ENCODE results near the gene DTNA.

The DTNA gene

DNA sequence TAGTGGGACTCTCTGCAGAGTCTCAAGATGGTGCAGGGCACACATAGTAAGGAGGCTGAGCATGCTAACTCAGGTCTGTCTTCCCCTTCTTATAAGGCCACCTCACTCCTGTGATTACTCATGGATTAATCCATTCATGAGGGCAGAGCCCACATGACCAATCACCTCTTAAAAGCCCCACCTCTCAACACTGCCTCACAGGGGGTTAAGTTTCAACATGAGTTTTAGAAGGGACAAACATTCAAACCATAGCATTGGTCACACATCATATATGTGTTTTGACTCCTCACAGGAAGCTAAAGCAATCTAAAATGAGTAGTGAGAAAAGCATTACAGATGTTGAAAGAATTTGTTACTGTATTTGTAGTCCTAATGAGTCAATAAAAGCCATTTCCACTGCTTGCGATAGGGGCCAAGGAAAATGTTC is 57.5 kb downstream of the DTNA start:
- in situ Hi-C loops (cut with MboI; ENCODE audit: low sequenced_read_pairs): no loop called here

DNA sequence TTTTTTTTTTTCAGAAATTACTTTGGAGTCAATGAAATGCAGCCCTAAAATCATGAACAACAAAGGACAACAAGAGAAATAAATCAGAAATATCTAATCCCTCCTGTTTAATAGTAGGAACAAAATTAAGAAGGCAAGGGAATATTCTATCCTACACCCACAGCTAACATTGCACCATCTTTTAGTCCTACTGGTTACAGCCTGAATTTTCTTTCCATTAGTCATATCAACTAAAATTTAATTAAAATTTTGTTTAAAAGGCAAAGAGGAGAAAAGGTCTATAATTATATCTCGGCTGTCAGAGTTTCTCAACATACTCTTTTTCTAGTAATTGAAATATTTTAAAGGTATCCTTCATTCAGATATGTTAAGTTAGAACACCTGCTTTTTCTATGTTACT is 61.9 kb downstream of the DTNA start:
- in situ Hi-C loops (cut with MboI; ENCODE audit: low sequenced_read_pairs): no loop called here

DNA sequence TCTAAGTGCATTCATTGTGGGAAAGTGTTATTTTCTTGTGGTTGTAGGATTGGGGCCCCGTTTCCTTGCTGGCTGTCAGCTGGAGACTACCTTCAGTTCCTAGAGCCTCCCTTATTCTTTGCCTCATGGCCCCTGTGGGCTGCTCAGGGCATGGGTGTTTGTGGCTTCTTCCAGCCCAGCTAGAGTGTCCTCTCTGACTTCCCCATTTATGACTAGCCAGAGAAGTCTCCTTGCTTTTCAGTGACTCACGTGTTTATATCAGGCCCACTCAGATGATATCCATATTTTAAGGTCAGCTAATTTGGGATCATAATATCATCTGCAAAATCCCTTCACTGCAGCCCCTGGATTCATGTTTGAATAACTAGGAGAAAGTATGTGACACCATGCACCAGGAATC is 62.8 kb downstream of the DTNA start:
- in situ Hi-C loops (cut with MboI; ENCODE audit: low sequenced_read_pairs): no loop called here

DNA sequence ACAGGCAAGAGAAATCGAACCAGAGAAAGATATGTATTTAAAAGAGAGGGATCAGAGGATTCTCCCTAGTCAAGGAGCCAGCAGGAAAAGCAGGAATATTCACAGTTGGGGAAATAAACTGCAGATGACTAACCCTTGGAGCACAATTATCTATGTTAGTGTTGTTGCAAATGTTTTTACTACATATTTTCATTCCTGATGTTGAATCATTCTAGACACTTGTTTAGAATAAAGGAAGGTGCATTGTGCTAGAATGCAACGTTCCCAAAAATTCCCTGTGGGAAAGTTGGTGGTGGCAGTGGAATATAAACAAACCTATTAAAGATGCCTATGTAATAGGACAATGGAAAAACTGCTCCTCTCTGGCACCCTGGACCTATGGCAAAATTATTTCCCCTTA is 63.3 kb downstream of the DTNA start:
- in situ Hi-C loops (cut with MboI; ENCODE audit: low sequenced_read_pairs): no loop called here

- in situ Hi-C loops (cut with MboI; ENCODE audit: low sequenced_read_pairs): no loop called here
Observed at GRCh38 chr18:34773961-34774766, 64.1 kb downstream of the DTNA start.

DNA sequence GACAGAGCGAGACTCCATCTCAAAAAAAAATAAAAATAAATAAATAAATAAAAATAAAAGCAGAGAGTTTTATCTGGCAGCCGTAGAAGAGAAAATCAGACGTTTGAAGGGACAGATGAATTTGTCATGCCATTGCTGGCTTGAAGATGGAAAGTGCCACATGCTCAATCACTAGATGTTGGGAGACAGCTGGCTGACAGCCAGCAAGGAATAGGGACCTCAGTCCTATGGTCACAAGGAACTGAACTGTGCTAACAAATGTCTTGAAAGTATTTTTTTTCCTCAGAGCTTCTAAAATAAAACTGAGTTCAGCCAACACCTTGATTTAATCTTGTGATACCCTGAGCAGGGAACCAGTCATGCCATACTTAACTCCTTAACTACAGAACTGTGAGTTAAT is 65.4 kb downstream of the DTNA start:
- in situ Hi-C loops (cut with MboI; ENCODE audit: low sequenced_read_pairs): no loop called here

- in situ Hi-C loops (cut with MboI; ENCODE audit: low sequenced_read_pairs): no loop called here
Observed at GRCh38 chr18:34779112-34779511, 69.0 kb downstream of the DTNA start.

- in situ Hi-C loops (cut with MboI; ENCODE audit: low sequenced_read_pairs): no loop called here
Observed at GRCh38 chr18:34780856-34781255, 70.8 kb downstream of the DTNA start.

DNA sequence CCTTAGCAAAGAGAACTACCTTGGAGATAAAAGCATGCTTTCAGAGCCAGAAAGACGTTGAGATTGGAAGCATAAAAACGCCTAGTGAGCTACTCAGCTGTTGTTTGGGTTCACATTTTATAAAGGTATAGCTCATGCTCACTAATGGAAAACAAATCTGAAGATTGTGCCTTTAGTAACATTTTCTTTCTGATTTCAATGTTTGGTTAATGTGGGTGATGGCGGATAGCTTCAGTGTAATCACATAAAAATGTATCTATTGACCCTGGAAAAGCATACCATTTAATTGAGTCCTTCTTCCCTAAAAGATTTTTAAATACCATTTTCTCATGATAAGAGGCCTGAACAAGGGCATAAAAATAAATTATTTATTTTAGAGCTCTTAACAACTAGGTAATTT is 73.4 kb downstream of the DTNA start:
- in situ Hi-C loops (cut with MboI; ENCODE audit: low sequenced_read_pairs): no loop called here

GRCh38 chr18:34786162-34786741 is 76.2 kb downstream of the DTNA start:
- in situ Hi-C loops (cut with MboI; ENCODE audit: low sequenced_read_pairs): no loop called here

DNA sequence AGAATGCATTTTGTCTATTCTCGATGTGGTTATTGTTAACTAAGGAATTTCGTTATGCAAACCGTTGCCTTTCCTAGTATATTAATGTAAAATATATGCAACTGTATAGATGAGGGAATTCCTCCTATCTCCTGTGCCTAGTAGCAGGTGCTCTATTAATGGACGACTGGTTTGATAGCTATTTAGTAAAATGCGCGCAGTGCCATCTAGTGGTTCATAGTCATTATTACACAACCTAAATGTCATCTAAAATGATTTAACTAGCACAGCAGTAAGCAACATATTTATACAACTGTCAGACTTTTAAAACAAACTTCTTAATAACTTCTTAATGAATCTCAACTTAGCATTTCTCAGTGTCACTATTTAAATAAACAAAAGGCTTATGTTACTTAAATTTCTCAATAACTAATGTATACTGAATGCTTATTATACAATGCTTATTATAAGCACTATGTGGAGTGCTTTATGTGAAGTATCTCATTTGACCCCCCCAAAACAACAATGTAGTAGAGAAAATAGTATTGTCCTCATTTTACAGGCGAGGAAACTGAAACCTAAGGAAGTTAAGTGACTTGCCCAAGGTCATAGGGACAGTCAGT is 77.9 kb downstream of the DTNA start:
- in situ Hi-C loops (cut with MboI; ENCODE audit: low sequenced_read_pairs): no loop called here

DNA sequence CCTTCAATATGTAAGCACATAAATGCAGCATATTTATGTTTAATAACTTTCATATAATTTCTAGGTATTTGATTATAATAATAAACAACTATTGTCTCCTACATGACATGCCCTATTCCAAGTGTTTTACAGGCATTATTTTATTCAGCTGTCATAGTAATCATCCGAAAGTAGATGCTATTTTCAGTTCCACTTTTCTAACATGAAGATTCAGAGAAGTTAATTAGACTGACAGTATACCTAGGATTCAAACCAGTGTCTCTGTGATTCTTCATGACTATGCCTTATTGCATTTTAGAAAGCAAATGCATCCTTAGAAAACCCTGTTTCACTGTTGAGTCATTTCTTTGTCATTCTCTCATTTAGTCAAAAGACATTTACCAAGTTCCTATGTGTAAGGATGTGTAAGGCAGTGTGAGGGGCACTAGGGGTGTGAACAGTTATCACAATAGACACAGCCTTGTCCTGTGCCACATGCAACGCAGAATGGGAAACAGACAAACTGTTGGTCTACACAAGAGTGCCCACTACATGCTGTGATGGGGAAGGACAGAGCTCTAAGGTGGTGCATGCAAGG is 79.8 kb downstream of the DTNA start:
- in situ Hi-C loops (cut with MboI; ENCODE audit: low sequenced_read_pairs): no loop called here

DNA sequence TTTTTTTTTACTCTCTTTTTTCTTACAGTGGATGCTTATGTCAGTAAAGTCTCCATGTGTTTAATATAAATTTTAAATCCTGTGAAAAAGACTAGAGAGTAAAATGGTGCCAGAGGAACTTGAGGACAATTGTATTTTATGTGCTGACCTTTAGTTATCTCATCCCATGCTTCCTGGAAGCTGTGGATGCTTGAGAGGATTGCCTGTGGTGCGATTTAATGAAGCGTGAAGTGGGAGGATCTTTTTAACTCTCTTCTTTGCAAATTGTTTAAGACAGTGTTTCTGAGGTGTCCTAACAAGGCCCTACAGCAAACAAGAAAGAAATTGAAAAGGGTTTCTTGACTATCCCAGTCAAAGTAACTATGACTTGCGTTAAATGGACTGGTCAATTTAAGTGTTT is 84.2 kb downstream of the DTNA start:
- in situ Hi-C loops (cut with MboI; ENCODE audit: low sequenced_read_pairs): no loop called here

GRCh38 chr18:34795070-34795732 is 85.1 kb downstream of the DTNA start:
- in situ Hi-C loops (cut with MboI; ENCODE audit: low sequenced_read_pairs): no loop called here

- in situ Hi-C loops (cut with MboI; ENCODE audit: low sequenced_read_pairs): no loop called here
Observed at GRCh38 chr18:34796035-34796657, 86.0 kb downstream of the DTNA start.

DNA sequence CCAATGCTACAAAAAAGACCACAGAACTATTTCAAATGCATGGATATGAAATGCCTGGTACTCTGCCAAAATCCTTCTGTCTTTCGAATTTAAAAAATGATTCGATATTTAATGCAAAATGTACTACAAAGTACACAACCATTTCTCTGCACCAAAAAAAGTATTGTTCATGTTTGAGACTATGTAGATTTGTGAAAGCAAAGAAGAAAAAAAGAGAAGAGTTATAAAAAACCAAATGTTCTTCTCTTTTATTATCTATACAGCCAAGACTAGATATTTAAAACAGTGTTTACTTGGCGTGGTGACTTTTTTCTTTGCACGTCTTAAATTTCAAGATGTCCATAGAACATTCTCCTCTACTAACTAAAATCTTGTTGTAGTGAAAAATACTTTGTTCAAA is 89.2 kb downstream of the DTNA start:
- in situ Hi-C loops (cut with MboI; ENCODE audit: low sequenced_read_pairs): no loop called here

GRCh38 chr18:34800381-34800780 is 90.3 kb downstream of the DTNA start:
- in situ Hi-C loops (cut with MboI; ENCODE audit: low sequenced_read_pairs): no loop called here

DNA sequence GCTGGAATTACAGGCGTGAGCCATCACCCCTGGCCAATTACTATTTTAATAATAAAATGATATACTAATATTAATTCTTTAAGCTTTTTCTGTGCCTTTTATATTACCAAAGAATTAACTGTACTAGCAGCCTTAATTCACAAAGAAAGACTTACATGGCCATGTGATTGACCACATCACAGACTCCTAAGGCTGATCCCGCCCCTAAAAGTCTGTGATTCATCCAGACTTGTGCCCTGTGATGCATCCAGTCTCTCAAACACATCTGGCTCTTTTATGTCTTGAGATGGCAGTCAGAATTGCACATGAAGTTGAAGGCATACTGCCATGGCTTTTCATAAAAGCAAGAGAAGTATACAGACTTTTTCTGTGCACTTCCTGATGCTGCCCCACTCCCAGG is 91.7 kb downstream of the DTNA start:
- in situ Hi-C loops (cut with MboI; ENCODE audit: low sequenced_read_pairs): no loop called here

DNA sequence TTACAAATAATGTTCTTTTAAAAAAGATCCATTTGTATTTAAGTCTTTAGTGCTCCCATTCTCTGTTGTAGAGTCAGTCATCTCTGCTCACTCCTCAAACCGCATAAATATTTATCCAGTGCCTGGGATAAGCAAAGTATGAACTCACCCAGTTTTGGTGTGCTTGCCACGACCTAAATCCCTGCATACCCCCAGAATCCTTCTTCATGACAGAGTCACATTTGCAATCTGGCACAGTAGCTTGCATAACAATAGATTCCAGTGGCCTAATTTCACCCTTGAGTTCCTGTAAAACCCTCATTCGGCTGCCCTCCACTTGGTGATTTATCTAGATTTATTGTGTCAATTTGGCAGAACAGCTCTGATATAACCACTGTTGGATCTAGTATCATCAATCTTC is 92.9 kb downstream of the DTNA start:
- in situ Hi-C loops (cut with MboI; ENCODE audit: low sequenced_read_pairs): no loop called here

GRCh38 chr18:34803877-34804400 is 93.8 kb downstream of the DTNA start:
- in situ Hi-C loops (cut with MboI; ENCODE audit: low sequenced_read_pairs): no loop called here

Data from HL-60/S4 treated with retinoic acid at 250 ng/mL for 4 days and 3 days (cell line).